ENCODE data around the gene MAP3K5.

MAP3K5 gene

DNA sequence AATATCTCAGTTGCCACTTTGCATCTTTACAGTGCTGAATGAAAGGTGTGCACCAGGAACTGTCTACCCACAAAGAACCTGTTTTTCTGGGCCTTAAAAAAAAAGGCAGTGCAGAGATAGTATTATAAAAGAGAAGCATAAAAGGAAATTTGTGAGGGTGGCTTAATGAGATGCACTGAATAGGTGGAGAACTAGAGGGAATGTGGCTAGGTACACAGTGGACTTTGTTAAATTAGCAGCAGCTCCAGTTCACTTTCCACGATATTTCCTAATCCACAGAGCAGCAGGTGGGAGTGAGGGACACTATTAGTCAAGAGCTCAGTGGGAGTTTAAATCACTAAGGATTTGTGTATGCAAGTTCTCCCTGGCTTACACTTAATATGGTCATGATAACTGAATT is 280.9 kb downstream of the MAP3K5 start:
- WGBS = no CpG with 5 or more reads among the region's 1 CpG
- Histone ChIP-seq H3K14ac (ENCODE audit: low read length in 2 of 2) (no peak overlapping the region), H2AK5ac (ENCODE audit: low read length, severe bottlenecking) (no peak overlapping the region), H3K4me2 (ENCODE audit: low read length, poor library complexity, severe bottlenecking) (no peak overlapping the region), H3K9ac (ENCODE audit: low read length) (no peak overlapping the region), H2BK15ac (ENCODE audit: low read depth, poor library complexity, severe bottlenecking) (no peak overlapping the region), H2BK5ac (ENCODE audit: low read depth, low read length, poor library complexity, severe bottlenecking) (no peak overlapping the region), H3K4ac (ENCODE audit: low read depth in 1 of 2, low read length in 2 of 2) (no peak overlapping the region), H3K4me3 (ENCODE audit: insufficient read depth in 1 of 2, low read depth in 1 of 2, low read length in 2 of 2) (no peak overlapping the region), H3K27me3 (ENCODE audit: control insufficient read depth in 1 of 2, insufficient read depth in 1 of 2, low read length in 2 of 2) (no peaks in the 10 kb centered on the region), H4K8ac (ENCODE audit: low read length) (no peak overlapping the region), H3K9me3 (ENCODE audit: control insufficient read depth, low read length) (no peaks in the 10 kb centered on the region), H3K23ac (ENCODE audit: low read length in 2 of 2) (no peak overlapping the region), H2AFZ (ENCODE audit: low read depth, low read length) (no peak overlapping the region), H4K91ac (ENCODE audit: low read length) (no peak overlapping the region), H3K36me3 (ENCODE audit: control insufficient read depth in 1 of 2, insufficient read depth in 2 of 2, low read depth in 1 of 2, low read length in 2 of 2) (no peaks in the 10 kb centered on the region), H2BK120ac (ENCODE audit: low read depth, low read length) (no peak overlapping the region), H3K4me1 (ENCODE audit: control insufficient read depth, insufficient read depth, low read depth, low read length) (no peaks in the 10 kb centered on the region), H3K18ac (ENCODE audit: low read depth in 1 of 2, low read length in 2 of 2) (no peak overlapping the region), H3K79me1 (replicated peaks; ENCODE audit: low read length, poor library complexity, severe bottlenecking) (no peaks in the 10 kb centered on the region), H3K27ac (ENCODE audit: low read length, poor library complexity, severe bottlenecking) (no peak overlapping the region), H2BK12ac (ENCODE audit: low read length in 2 of 2) (no peak overlapping the region)
- no peak for DNase-seq

DNA sequence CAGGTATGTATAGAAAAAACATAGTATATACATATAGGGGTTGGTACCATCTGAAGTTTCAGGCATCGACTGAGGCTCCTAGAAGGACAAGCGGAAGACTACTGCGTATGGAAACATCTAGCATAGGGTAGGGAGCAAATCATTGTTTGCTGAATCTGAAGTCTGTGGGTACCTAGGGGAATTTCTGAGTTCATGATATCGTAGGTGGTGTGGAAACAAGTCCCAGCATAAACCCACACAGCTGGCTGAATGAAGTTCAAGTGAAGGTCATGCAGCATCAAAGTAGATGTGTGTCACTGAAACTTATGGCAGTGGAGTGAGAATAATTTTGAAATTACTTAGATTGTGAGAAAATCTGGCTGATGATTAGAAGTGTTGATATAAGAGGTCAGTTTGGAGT is 281.5 kb downstream of the MAP3K5 start:
- no peak overlapping the region for H3K4me3 ChIP-seq (ENCODE audit: insufficient read depth in 1 of 2, low read depth in 1 of 2, low read length in 2 of 2)
- H2BK15ac ChIP-seq (ENCODE audit: low read depth, poor library complexity, severe bottlenecking) = no peak overlapping the region
- no peak overlapping the region for H2AK5ac ChIP-seq (ENCODE audit: low read length, severe bottlenecking)
- no peak overlapping the region for H3K18ac ChIP-seq (ENCODE audit: low read depth in 1 of 2, low read length in 2 of 2)
- H3K36me3 ChIP-seq (ENCODE audit: control insufficient read depth in 1 of 2, insufficient read depth in 2 of 2, low read depth in 1 of 2, low read length in 2 of 2) = no peaks in the 10 kb centered on the region
- H4K91ac ChIP-seq (ENCODE audit: low read length) = no peak overlapping the region
- 87% methylated on average over 4 of the region's 4 CpGs for WGBS
- H3K27ac ChIP-seq (ENCODE audit: low read length, poor library complexity, severe bottlenecking) = no peak overlapping the region
- no peaks in the 10 kb centered on the region for H3K27me3 ChIP-seq (ENCODE audit: control insufficient read depth in 1 of 2, insufficient read depth in 1 of 2, low read length in 2 of 2)
- no peaks in the 10 kb centered on the region for H3K9me3 ChIP-seq (ENCODE audit: control insufficient read depth, low read length)
- H3K4me2 ChIP-seq (ENCODE audit: low read length, poor library complexity, severe bottlenecking) = no peak overlapping the region
- no peak overlapping the region for H2BK12ac ChIP-seq (ENCODE audit: low read length in 2 of 2)
- H2BK120ac ChIP-seq (ENCODE audit: low read depth, low read length) = no peak overlapping the region
- H3K4me1 ChIP-seq (ENCODE audit: control insufficient read depth, insufficient read depth, low read depth, low read length) = no peaks in the 10 kb centered on the region
- no peak for DNase-seq
- H3K9ac ChIP-seq (ENCODE audit: low read length) = no peak overlapping the region
- no peak overlapping the region for H4K8ac ChIP-seq (ENCODE audit: low read length)
- no peak overlapping the region for H3K4ac ChIP-seq (ENCODE audit: low read depth in 1 of 2, low read length in 2 of 2)
- H2BK5ac ChIP-seq (ENCODE audit: low read depth, low read length, poor library complexity, severe bottlenecking) = no peak overlapping the region
- no peak overlapping the region for H2AFZ ChIP-seq (ENCODE audit: low read depth, low read length)
- no peaks in the 10 kb centered on the region for H3K79me1 ChIP-seq (replicated peaks; ENCODE audit: low read length, poor library complexity, severe bottlenecking)
- H3K14ac ChIP-seq (ENCODE audit: low read length in 2 of 2) = no peak overlapping the region
- H3K23ac ChIP-seq (ENCODE audit: low read length in 2 of 2) = no peak overlapping the region

DNA sequence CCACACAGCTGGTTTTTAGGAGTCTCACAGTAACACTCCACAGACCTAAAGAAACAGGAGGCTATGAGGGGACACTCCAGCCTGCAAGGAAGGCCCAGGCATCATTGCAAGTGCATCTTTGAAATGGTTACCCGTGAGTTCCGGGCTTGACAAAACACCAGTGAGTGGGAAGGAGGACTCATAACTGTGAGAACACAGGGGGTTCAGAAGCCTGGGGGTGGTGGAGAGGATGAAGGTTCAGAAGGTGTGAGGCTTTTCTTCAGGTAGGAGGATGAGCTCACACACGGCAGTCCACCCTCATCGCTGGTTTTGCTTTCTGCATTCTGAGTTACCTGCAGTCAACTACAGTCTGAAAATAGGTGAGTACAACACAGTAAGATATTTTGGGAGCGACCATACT is 282.0 kb downstream of the MAP3K5 start:
- H3K23ac ChIP-seq (ENCODE audit: low read length in 2 of 2) = no peak overlapping the region
- H3K36me3 ChIP-seq (ENCODE audit: control insufficient read depth in 1 of 2, insufficient read depth in 2 of 2, low read depth in 1 of 2, low read length in 2 of 2) = no peaks in the 10 kb centered on the region
- H3K27ac ChIP-seq (ENCODE audit: low read length, poor library complexity, severe bottlenecking) = no peak overlapping the region
- H3K4me3 ChIP-seq (ENCODE audit: insufficient read depth in 1 of 2, low read depth in 1 of 2, low read length in 2 of 2) = no peak overlapping the region
- H2BK15ac ChIP-seq (ENCODE audit: low read depth, poor library complexity, severe bottlenecking) = no peak overlapping the region
- H4K91ac ChIP-seq (ENCODE audit: low read length) = no peak overlapping the region
- no peak overlapping the region for H2BK120ac ChIP-seq (ENCODE audit: low read depth, low read length)
- 90% methylated on average over 2 of the region's 5 CpGs for WGBS
- DNase-seq = no peak
- no peak overlapping the region for H3K18ac ChIP-seq (ENCODE audit: low read depth in 1 of 2, low read length in 2 of 2)
- H2AFZ ChIP-seq (ENCODE audit: low read depth, low read length) = no peak overlapping the region
- no peaks in the 10 kb centered on the region for H3K4me1 ChIP-seq (ENCODE audit: control insufficient read depth, insufficient read depth, low read depth, low read length)
- no peaks in the 10 kb centered on the region for H3K9me3 ChIP-seq (ENCODE audit: control insufficient read depth, low read length)
- no peaks in the 10 kb centered on the region for H3K27me3 ChIP-seq (ENCODE audit: control insufficient read depth in 1 of 2, insufficient read depth in 1 of 2, low read length in 2 of 2)
- no peak overlapping the region for H3K9ac ChIP-seq (ENCODE audit: low read length)
- no peak overlapping the region for H4K8ac ChIP-seq (ENCODE audit: low read length)
- H2BK12ac ChIP-seq (ENCODE audit: low read length in 2 of 2) = no peak overlapping the region
- no peak overlapping the region for H2AK5ac ChIP-seq (ENCODE audit: low read length, severe bottlenecking)
- no peak overlapping the region for H3K14ac ChIP-seq (ENCODE audit: low read length in 2 of 2)
- H3K79me1 ChIP-seq (replicated peaks; ENCODE audit: low read length, poor library complexity, severe bottlenecking) = no peaks in the 10 kb centered on the region
- no peak overlapping the region for H3K4ac ChIP-seq (ENCODE audit: low read depth in 1 of 2, low read length in 2 of 2)
- H3K4me2 ChIP-seq (ENCODE audit: low read length, poor library complexity, severe bottlenecking) = no peak overlapping the region
- H2BK5ac ChIP-seq (ENCODE audit: low read depth, low read length, poor library complexity, severe bottlenecking) = no peak overlapping the region

DNA sequence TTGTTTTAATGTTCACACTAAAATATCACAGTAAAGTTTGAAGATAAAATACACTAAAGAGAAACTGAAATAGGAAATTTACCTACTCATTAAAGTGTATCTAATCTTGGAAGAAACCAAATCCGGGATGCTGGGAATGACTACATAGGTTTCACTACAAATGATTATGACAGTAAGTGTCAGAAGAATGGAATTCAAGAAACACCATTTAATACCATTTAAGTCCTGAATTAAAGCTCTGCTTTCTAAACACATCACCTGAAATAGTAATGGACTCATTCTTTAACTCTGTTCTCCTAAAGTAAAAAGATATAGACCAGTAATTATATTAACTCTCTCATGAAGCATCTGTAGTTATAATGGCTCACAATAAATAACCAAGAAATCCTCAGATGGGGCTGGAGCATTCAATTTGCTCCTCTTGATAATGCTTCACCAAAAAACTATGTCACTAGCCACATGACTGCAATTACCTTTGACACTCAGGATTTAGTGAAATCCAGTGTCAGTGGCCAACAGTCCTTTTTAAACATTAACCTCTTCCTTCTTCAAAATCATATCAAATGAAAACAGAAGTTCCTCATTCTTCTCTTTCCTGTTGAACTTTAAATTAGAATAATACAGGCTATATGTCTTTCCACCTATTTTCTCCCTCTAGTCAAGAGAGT is 283.4 kb downstream of the MAP3K5 start:
- no peak for DNase-seq
- Histone ChIP-seq H2BK15ac (ENCODE audit: low read depth, poor library complexity, severe bottlenecking) (no peak overlapping the region), H3K23ac (ENCODE audit: low read length in 2 of 2) (no peak overlapping the region), H3K27me3 (ENCODE audit: control insufficient read depth in 1 of 2, insufficient read depth in 1 of 2, low read length in 2 of 2) (no peaks in the 10 kb centered on the region), H2AK5ac (ENCODE audit: low read length, severe bottlenecking) (no peak overlapping the region), H2BK12ac (ENCODE audit: low read length in 2 of 2) (no peak overlapping the region), H3K36me3 (ENCODE audit: control insufficient read depth in 1 of 2, insufficient read depth in 2 of 2, low read depth in 1 of 2, low read length in 2 of 2) (no peaks in the 10 kb centered on the region), H2AFZ (ENCODE audit: low read depth, low read length) (no peak overlapping the region), H2BK120ac (ENCODE audit: low read depth, low read length) (no peak overlapping the region), H4K8ac (ENCODE audit: low read length) (no peak overlapping the region), H3K4ac (ENCODE audit: low read depth in 1 of 2, low read length in 2 of 2) (no peak overlapping the region), H3K4me1 (ENCODE audit: control insufficient read depth, insufficient read depth, low read depth, low read length) (no peaks in the 10 kb centered on the region), H3K18ac (ENCODE audit: low read depth in 1 of 2, low read length in 2 of 2) (no peak overlapping the region), H3K4me3 (ENCODE audit: insufficient read depth in 1 of 2, low read depth in 1 of 2, low read length in 2 of 2) (no peak overlapping the region), H3K9me3 (ENCODE audit: control insufficient read depth, low read length) (no peaks in the 10 kb centered on the region), H4K91ac (ENCODE audit: low read length) (no peak overlapping the region), H3K14ac (ENCODE audit: low read length in 2 of 2) (no peak overlapping the region), H2BK5ac (ENCODE audit: low read depth, low read length, poor library complexity, severe bottlenecking) (no peak overlapping the region), H3K4me2 (ENCODE audit: low read length, poor library complexity, severe bottlenecking) (no peak overlapping the region), H3K79me1 (replicated peaks; ENCODE audit: low read length, poor library complexity, severe bottlenecking) (no peaks in the 10 kb centered on the region), H3K9ac (ENCODE audit: low read length) (no peak overlapping the region), H3K27ac (ENCODE audit: low read length, poor library complexity, severe bottlenecking) (no peak overlapping the region)
- WGBS = no CpG with 5 or more reads among the region's 1 CpG
